HG02623 (cell line): ENCODE measurements around the gene TNS1.

Experiments used
- ATAC-seq: cut with Tn5 transposase; IDR thresholded peaks from one replicate; pipeline ENCODE4 v1.9.1; 2021; ENCODE audit warnings: moderate library complexity; ENCODE audit not compliant: unreplicated experiment

TNS1 gene

GRCh38 chr2:217959723-217960122, 43.1 kb downstream of the TNS1 start:
- no peak for ATAC-seq

GRCh38 chr2:217958884-217959225, 43.9 kb downstream of the TNS1 start:
- ATAC-seq: no peak

GRCh38 chr2:217958206-217958883, 44.5 kb downstream of the TNS1 start:
- no peak for ATAC-seq

- ATAC-seq: no peak
Measured at GRCh38 chr2:217956586-217957457, 46.0 kb downstream of the TNS1 start.

GRCh38 chr2:217955881-217956493, 46.8 kb downstream of the TNS1 start:
- no peak for ATAC-seq

GRCh38 chr2:217954971-217955740, 47.6 kb downstream of the TNS1 start:
- ATAC-seq: no peak

GRCh38 chr2:217954469-217954868, 48.3 kb downstream of the TNS1 start:
- no peak for ATAC-seq

GRCh38 chr2:217954051-217954450, 48.7 kb downstream of the TNS1 start:
- no peak for ATAC-seq

- no peak for ATAC-seq
Measured at GRCh38 chr2:217953531-217953932, 49.3 kb downstream of the TNS1 start.

GRCh38 chr2:217953011-217953481, 49.7 kb downstream of the TNS1 start:
- ATAC-seq: no peak

GRCh38 chr2:217952409-217952808, 50.4 kb downstream of the TNS1 start:
- no peak for ATAC-seq

GRCh38 chr2:217951521-217952247, 51.1 kb downstream of the TNS1 start:
- no peak for ATAC-seq

- ATAC-seq: no peak
Measured at GRCh38 chr2:217951091-217951490, 51.7 kb downstream of the TNS1 start.

- ATAC-seq: no peak
Measured at GRCh38 chr2:217950401-217950871, 52.4 kb downstream of the TNS1 start.

- no peak for ATAC-seq
Measured at GRCh38 chr2:217949447-217949846, 53.3 kb downstream of the TNS1 start.

GRCh38 chr2:217948897-217949296, 53.9 kb downstream of the TNS1 start:
- ATAC-seq: no peak

GRCh38 chr2:217948351-217948791, 54.4 kb downstream of the TNS1 start:
- ATAC-seq: no peak

GRCh38 chr2:217947383-217948350, 55.1 kb downstream of the TNS1 start:
- no peak for ATAC-seq

GRCh38 chr2:217946051-217946450, 56.7 kb downstream of the TNS1 start:
- no peak for ATAC-seq
